CD4-positive, alpha-beta T cell (primary cell): ENCODE results near the gene PPP1R37. TPM values are rescaled to one million over a fixed set of nuclear protein-coding genes. Genes with fewer than 3 reads are reported as not detected.

Experiments used
- ATAC-seq: fragments of 200-7000 bp; cut with Tn5 transposase; one replicate; pipeline ENCODE4 v1.10.0; 2022; ENCODE audit warnings: mild to moderate bottlenecking; ENCODE audit not compliant: poor library complexity
- CTCF ChIA-PET: fragments of 350-600 bp; sonication (Branson Sonifier 250); formaldehyde crosslinking; loops from one replicate; lab custom pipeline; 2021; ENCODE audit warnings: antibody characterized with exemption, inconsistent platforms; lab: Charles Lee
- POLR2A ChIA-PET: fragments of 350-600 bp; sonication (Branson Sonifier 250); formaldehyde crosslinking; loops from one replicate; lab custom pipeline; 2021; ENCODE audit warnings: antibody characterized with exemption, inconsistent platforms; lab: Charles Lee
- DNase-seq, 14 experiments: peaks; one replicate each; pipeline ENCODE4 v3.0.0-alpha.2; 2013 to 2020; ENCODE audit warnings: mixed read lengths in 2 of 14
- H3K27ac ChIP-seq, 2 donors: one replicate each; pipeline versions ENCODE4 v1.5.1 to v1.7.0; 2013; ENCODE audit warnings: low read length in 2 of 2, low read depth in 1 of 2, mild to moderate bottlenecking in 1 of 2
- H3K27me3 ChIP-seq, 2 experiments: 1 replicate in 1 of 2; 2 replicates in 1 of 2; pipeline versions ENCODE4 v1.6.1 to v1.7.0; 2013; ENCODE audit warnings: low read length in 2 of 2, control low read depth in 1 of 2, mild to moderate bottlenecking in 1 of 2, moderate library complexity in 1 of 2; ENCODE audit not compliant: insufficient read depth in 2 of 2, control insufficient read depth in 1 of 2
- H3K36me3 ChIP-seq: one replicate; pipeline ENCODE4 v1.6.1; 2013; ENCODE audit warnings: low read length, control low read depth; ENCODE audit not compliant: insufficient read depth
- H3K4me1 ChIP-seq: one replicate; pipeline ENCODE4 v1.6.1; 2013; ENCODE audit warnings: low read length, control low read depth; ENCODE audit not compliant: insufficient read depth
- H3K4me3 ChIP-seq: one replicate; pipeline ENCODE4 v1.5.1; 2013; ENCODE audit warnings: mild to moderate bottlenecking, low read length, moderate library complexity
- H3K9me3 ChIP-seq, 2 experiments: 1 replicate in 1 of 2; 2 replicates in 1 of 2; pipeline versions ENCODE4 v1.6.1 to v1.7.0; 2013; ENCODE audit warnings: low read length in 2 of 2, mild to moderate bottlenecking in 2 of 2, control low read depth in 1 of 2, moderate library complexity in 1 of 2; ENCODE audit not compliant: control insufficient read depth in 1 of 2, insufficient read depth in 1 of 2
- H3K27ac Mint-ChIP-seq: one replicate; pipeline ENCODE4 v1.8.0; 2020; ENCODE audit warnings: mixed read lengths
- H3K27me3 Mint-ChIP-seq: one replicate; pipeline ENCODE4 v1.8.0; 2021; ENCODE audit warnings: mixed read lengths
- H3K36me3 Mint-ChIP-seq: one replicate; pipeline ENCODE4 v1.8.0; 2021; ENCODE audit warnings: low read depth, mixed read lengths
- H3K4me1 Mint-ChIP-seq: one replicate; pipeline ENCODE4 v1.8.0; 2021; ENCODE audit warnings: low read depth, mixed read lengths
- H3K4me3 Mint-ChIP-seq: one replicate; pipeline ENCODE4 v1.8.0; 2020; ENCODE audit warnings: mild to moderate bottlenecking, mixed read lengths
- H3K9me3 Mint-ChIP-seq: one replicate; pipeline ENCODE4 v1.8.0; 2020; ENCODE audit warnings: mixed read lengths
- intact Hi-C, 2 experiments: fragments of 100-400 bp; cut with DNase I in 1 of 2; cut with micrococcal nuclease in 1 of 2; formaldehyde crosslinking; loops; one replicate each; pipeline versions ENCODE4 v1.15.1 to v1.9.0; 2023 to 2025; cut with DNase I, micrococcal nuclease
- total RNA-seq, 174 experiments: library from RNA in 2 of 174; stranded (reverse) in 2 of 174; gene quantifications; one replicate each; pipeline ENCODE4 v1.2.3 and lab custom pipeline; 2021 to 2026
- TF ChIP-seq, protein P1 (sequence below): fragments of 200-600 bp; IDR thresholded peaks from one replicate; pipeline ENCODE4 v1.8.0; 2022; ENCODE audit warnings: antibody characterized with exemption, mild to moderate bottlenecking

Gene PPP1R37
- total RNA-seq, 2 experiments from 2014 or later = 17.2 to 19.6 TPM

DNA sequence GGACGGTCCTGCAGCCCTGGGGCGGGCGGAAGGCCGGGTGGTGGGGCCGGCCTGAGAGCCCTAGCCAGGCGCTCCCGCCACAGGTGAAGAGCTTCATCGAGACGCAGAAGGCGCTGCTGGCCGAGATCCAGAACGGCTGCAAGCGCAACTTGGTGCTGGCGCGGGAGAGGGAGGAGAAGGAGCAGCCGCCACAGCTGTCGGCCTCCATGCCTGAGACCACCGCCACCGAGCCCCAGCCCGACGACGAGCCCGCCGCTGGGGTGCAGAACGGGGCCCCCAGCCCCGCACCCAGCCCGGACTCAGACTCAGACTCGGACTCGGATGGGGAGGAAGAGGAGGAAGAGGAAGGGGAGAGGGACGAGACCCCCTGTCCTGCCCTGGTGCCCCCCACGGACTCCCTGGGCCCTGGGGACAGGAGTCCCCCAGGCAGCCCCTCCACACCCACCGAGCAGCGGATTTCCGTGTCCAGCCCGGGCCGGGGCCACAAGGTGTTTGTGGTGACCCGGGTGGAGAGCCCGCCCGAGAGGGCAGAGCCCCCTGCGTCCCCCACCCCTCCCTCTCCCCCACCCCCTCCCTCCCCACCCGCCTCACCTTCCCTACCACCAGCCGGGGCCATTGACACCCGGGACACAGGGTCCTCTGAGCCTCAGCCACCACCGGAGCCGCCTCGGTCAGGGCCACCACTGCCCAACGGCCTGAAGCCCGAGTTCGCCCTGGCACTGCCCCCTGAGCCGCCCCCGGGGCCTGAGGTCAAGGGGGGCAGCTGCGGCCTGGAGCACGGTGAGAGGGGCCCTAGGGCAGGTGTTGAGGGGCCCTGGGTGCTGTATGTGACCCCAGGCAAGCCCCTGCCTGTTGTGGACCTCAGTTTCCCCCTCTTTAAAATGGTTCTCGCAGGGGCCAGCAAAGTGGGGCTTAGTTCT, 52.6 kb downstream of the PPP1R37 start:
- H3K9me3 ChIP-seq = no peaks in the 10 kb centered on the region

DNA sequence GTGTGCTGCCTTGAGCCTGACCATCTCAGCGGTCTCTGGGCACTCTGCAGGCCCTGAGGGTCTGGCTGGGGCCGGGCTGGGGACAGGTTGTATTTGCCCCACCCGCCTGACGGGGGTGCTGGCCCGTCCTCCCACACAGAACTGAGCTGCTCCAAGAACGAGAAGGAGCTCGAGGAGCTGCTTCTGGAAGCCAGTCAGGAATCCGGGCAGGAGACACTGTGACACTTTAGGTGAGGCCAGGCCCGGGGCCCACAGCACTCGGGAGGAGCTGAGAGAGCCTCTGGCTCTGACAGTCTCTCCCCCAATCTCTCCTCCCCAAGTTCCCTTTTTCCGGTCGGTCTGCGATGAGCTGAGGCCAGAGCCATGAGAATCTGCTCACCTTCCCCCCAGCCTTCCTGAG, 53.3 kb downstream of the PPP1R37 start:
- no peak for DNase-seq

More for the DNA sequence above, 52.6 kb downstream of the PPP1R37 start:
- H3K27me3 ChIP-seq = no peaks in the 10 kb centered on the region
- H3K4me3 Mint-ChIP-seq = no peak overlapping the region
- H3K27me3 Mint-ChIP-seq = no peaks in the 10 kb centered on the region
- intact Hi-C loops = no loop called here
- no peaks in the 10 kb centered on the region for H3K9me3 Mint-ChIP-seq
- peaks cover 39% of the 10 kb centered on the region for H3K36me3 ChIP-seq
- peaks cover 14% of the 10 kb centered on the region for H3K36me3 Mint-ChIP-seq
- ChIA-PET CTCF (no interaction called here), POLR2A (no interaction called here)
- no peak for ATAC-seq
- no peak for DNase-seq
- TF ChIP-seq, protein P1, sequence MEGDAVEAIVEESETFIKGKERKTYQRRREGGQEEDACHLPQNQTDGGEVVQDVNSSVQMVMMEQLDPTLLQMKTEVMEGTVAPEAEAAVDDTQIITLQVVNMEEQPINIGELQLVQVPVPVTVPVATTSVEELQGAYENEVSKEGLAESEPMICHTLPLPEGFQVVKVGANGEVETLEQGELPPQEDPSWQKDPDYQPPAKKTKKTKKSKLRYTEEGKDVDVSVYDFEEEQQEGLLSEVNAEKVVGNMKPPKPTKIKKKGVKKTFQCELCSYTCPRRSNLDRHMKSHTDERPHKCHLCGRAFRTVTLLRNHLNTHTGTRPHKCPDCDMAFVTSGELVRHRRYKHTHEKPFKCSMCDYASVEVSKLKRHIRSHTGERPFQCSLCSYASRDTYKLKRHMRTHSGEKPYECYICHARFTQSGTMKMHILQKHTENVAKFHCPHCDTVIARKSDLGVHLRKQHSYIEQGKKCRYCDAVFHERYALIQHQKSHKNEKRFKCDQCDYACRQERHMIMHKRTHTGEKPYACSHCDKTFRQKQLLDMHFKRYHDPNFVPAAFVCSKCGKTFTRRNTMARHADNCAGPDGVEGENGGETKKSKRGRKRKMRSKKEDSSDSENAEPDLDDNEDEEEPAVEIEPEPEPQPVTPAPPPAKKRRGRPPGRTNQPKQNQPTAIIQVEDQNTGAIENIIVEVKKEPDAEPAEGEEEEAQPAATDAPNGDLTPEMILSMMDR = no peak
- H3K4me1 ChIP-seq = peaks cover 6% of the 10 kb centered on the region
- H3K27ac Mint-ChIP-seq = no peak overlapping the region
- H3K4me3 ChIP-seq = no peak overlapping the region
- peaks cover 7% of the 10 kb centered on the region for H3K4me1 Mint-ChIP-seq
- H3K27ac ChIP-seq = no peak overlapping the region

GRCh38 chr19:45146741-45147205, 53.8 kb downstream of the PPP1R37 start:
- peaks cover 11% of the 10 kb centered on the region for H3K4me1 ChIP-seq
- Mint-ChIP-seq H3K27ac (no peak overlapping the region), H3K9me3 (no peaks in the 10 kb centered on the region), H3K36me3 (peaks cover 9% of the 10 kb centered on the region), H3K4me1 (peaks cover 7% of the 10 kb centered on the region), H3K27me3 (peaks cover 3% of the 10 kb centered on the region), H3K4me3 (no peak overlapping the region)
- POLR2A ChIA-PET = no interaction called here
- ATAC-seq (no peak), DNase-seq (no peak)
- TF ChIP-seq, protein P1 = no peak
- peaks cover 0 to 4% of the 10 kb centered on the region in 2 experiments for H3K9me3 ChIP-seq
- no peak overlapping the region for H3K4me3 ChIP-seq
- H3K36me3 ChIP-seq = peaks cover 26% of the 10 kb centered on the region
- no peak overlapping the region for H3K27ac ChIP-seq
- no peaks in the 10 kb centered on the region for H3K27me3 ChIP-seq
- intact Hi-C loops = no loop called here
- CTCF ChIA-PET = no interaction called here

More for the DNA sequence above, 53.3 kb downstream of the PPP1R37 start:
- POLR2A ChIA-PET = no interaction called here
- peaks cover 7% of the 10 kb centered on the region for H3K4me1 Mint-ChIP-seq
- CTCF ChIA-PET = no interaction called here
- Histone ChIP-seq H3K4me3 (no peak overlapping the region), H3K27me3 (no peaks in the 10 kb centered on the region), H3K27ac (no peak overlapping the region), H3K36me3 (peaks cover 31% of the 10 kb centered on the region), H3K4me1 (peaks cover 6% of the 10 kb centered on the region), H3K9me3 (no peaks in the 10 kb centered on the region)
- no peak overlapping the region for H3K27ac Mint-ChIP-seq
- peaks cover 13% of the 10 kb centered on the region for H3K36me3 Mint-ChIP-seq
- H3K4me3 Mint-ChIP-seq = no peak overlapping the region
- ATAC-seq = no peak
- intact Hi-C loops = no loop called here
- H3K27me3 Mint-ChIP-seq = no peaks in the 10 kb centered on the region
- TF ChIP-seq, protein P1 = no peak
- no peaks in the 10 kb centered on the region for H3K9me3 Mint-ChIP-seq
